PFSK-1 (cell line): ENCODE data around the gene SLC36A3.

Source experiments
- FOXP2 ChIP-seq: optimal IDR thresholded peaks from 2 replicates; pipeline ENCODE3; 2011; ENCODE audit warnings: borderline replicate concordance, control low read depth, inconsistent platforms; ENCODE audit not compliant: insufficient read depth; ENCODE audit errors: extremely low read length, extremely low read depth
- POLR2AphosphoS5 ChIP-seq: IDR thresholded peaks from 2 replicates; pipeline ENCODE4 v1.6.1; 2012; ENCODE audit warnings: low read depth, mild to moderate bottlenecking, control low read depth, low read length, moderate library complexity
- SIN3A ChIP-seq: IDR thresholded peaks from 2 replicates; pipeline ENCODE4 v1.6.1; 2012; ENCODE audit warnings: mild to moderate bottlenecking, low read length, moderate library complexity, borderline replicate concordance; ENCODE audit not compliant: insufficient read depth
- TAF1 ChIP-seq: IDR thresholded peaks from 2 replicates; pipeline ENCODE4 v1.6.1; 2012; ENCODE audit warnings: low read length, control low read depth, borderline replicate concordance; ENCODE audit not compliant: insufficient read depth
- TF ChIP-seq, protein P1 (sequence below), 2 experiments: IDR thresholded peaks; 2 replicates each; pipeline versions ENCODE4 v1.6.1 to v1.8.0; 2011 to 2012; ENCODE audit warnings: low read depth in 2 of 2, low read length in 2 of 2, control low read depth in 1 of 2, inconsistent platforms in 1 of 2, mild to moderate bottlenecking in 1 of 2, moderate library complexity in 1 of 2; ENCODE audit not compliant: insufficient read depth in 1 of 2

The SLC36A3 gene

DNA sequence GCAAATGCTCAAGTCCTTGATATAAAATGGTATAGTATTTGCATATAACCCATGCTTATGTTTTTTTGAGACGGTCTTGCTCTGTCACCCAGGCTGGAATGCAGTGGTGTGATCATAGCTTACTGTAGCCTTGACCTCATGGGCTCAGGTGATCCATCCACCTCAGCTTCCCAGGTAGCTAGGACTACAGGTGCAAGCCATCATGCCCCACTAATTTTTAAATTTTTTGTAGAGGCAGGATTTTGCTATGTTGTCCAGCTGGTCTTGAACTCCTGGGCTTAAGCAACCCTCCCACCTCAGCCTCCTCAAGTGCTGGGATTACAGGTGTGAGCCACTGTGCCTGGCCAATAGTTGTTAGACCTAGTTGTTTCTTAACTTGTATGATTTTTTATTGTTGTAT is 17.3 kb downstream of the SLC36A3 start:
- TF ChIP-seq TAF1 (no peak), POLR2AphosphoS5 (no peak), FOXP2 (no peak), SIN3A (no peak)
- TF ChIP-seq, protein P1, sequence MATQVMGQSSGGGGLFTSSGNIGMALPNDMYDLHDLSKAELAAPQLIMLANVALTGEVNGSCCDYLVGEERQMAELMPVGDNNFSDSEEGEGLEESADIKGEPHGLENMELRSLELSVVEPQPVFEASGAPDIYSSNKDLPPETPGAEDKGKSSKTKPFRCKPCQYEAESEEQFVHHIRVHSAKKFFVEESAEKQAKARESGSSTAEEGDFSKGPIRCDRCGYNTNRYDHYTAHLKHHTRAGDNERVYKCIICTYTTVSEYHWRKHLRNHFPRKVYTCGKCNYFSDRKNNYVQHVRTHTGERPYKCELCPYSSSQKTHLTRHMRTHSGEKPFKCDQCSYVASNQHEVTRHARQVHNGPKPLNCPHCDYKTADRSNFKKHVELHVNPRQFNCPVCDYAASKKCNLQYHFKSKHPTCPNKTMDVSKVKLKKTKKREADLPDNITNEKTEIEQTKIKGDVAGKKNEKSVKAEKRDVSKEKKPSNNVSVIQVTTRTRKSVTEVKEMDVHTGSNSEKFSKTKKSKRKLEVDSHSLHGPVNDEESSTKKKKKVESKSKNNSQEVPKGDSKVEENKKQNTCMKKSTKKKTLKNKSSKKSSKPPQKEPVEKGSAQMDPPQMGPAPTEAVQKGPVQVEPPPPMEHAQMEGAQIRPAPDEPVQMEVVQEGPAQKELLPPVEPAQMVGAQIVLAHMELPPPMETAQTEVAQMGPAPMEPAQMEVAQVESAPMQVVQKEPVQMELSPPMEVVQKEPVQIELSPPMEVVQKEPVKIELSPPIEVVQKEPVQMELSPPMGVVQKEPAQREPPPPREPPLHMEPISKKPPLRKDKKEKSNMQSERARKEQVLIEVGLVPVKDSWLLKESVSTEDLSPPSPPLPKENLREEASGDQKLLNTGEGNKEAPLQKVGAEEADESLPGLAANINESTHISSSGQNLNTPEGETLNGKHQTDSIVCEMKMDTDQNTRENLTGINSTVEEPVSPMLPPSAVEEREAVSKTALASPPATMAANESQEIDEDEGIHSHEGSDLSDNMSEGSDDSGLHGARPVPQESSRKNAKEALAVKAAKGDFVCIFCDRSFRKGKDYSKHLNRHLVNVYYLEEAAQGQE (IDR thresholded peaks at IDR 0.05; ENCODE audit: insufficient read depth in 1 of 2, low read depth in 2 of 2, low read length in 2 of 2): no peak

DNA sequence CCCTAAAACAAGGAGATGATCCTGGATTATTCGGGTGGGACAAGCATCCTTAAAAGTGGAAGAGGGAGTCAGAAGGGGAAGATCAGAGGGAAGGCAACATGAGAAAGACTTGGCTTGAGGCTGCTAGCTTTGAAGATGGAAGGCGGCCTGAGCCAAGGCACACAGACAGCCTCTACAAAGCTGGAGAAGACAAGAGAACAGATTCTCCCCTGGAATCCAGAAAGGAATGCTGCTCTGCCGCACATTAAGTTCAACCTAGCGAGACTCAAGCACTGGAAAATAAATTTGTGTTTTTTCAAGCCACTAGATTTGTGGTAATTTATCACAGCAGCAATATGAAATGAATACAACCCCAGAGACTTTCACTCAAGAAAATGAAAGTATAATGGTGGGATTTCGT is 17.9 kb downstream of the SLC36A3 start:
- no peak for TF ChIP-seq POLR2AphosphoS5
- TF ChIP-seq FOXP2: no peak
- no peak for TF ChIP-seq SIN3A
- no peak for TF ChIP-seq TAF1
- TF ChIP-seq, protein P1 (IDR thresholded peaks at IDR 0.05; ENCODE audit: insufficient read depth in 1 of 2, low read depth in 2 of 2, low read length in 2 of 2): no peak

- TF ChIP-seq SIN3A (no peak), POLR2AphosphoS5 (no peak), FOXP2 (no peak), TAF1 (no peak)
- TF ChIP-seq, protein P1 (IDR thresholded peaks at IDR 0.05; ENCODE audit: insufficient read depth in 1 of 2, low read depth in 2 of 2, low read length in 2 of 2): no peak
Observed at GRCh38 chr5:151284392-151284967, 19.1 kb downstream of the SLC36A3 start.

- no peak for TF ChIP-seq POLR2AphosphoS5
- no peak for TF ChIP-seq FOXP2
- TF ChIP-seq TAF1: no peak
- no peak for TF ChIP-seq SIN3A
- TF ChIP-seq, protein P1 (IDR thresholded peaks at IDR 0.05; ENCODE audit: insufficient read depth in 1 of 2, low read depth in 2 of 2, low read length in 2 of 2): no peak
Observed at GRCh38 chr5:151283120-151283825, 20.3 kb downstream of the SLC36A3 start.
